SK-N-SH (cell line): Measurements from ENCODE around the gene CDH23.

Source experiments
- CTCF ChIP-seq: fragments of 200-600 bp; sonication (generic); IDR thresholded peaks from 2 replicates; pipeline ENCODE4 v1.6.1; 2017; ENCODE audit warnings: antibody characterized with exemption, mild to moderate bottlenecking, moderate library complexity
- EZH2phosphoT487 ChIP-seq: fragments of 200-600 bp; sonication (generic); IDR thresholded peaks from 2 replicates; pipeline ENCODE4 v1.6.1; 2017; ENCODE audit warnings: low read depth, mixed run types, mild to moderate bottlenecking, antibody characterized with exemption, moderate library complexity, borderline replicate concordance
- NRF1 ChIP-seq: IDR thresholded peaks from 2 replicates; pipeline ENCODE4 v1.6.1; 2012; ENCODE audit warnings: low read depth, mild to moderate bottlenecking, low read length
- POLR2AphosphoS5 ChIP-seq: IDR thresholded peaks from 2 replicates; pipeline ENCODE4 v1.6.1; 2012; ENCODE audit warnings: low read depth, low read length
- REST ChIP-seq: IDR thresholded peaks from 2 replicates; pipeline ENCODE4 v1.6.1; 2012; ENCODE audit warnings: mild to moderate bottlenecking, low read depth, low read length, moderate library complexity
- TAF1 ChIP-seq: IDR thresholded peaks from 2 replicates; pipeline ENCODE4 v1.6.1; 2012; ENCODE audit warnings: low read depth, mild to moderate bottlenecking, low read length, moderate library complexity, borderline replicate concordance
- YY1 ChIP-seq: IDR thresholded peaks from 2 replicates; pipeline ENCODE4 v1.4.0; 2012; ENCODE audit warnings: low read depth, mild to moderate bottlenecking

- TF ChIP-seq TAF1 (no peak), CTCF (no peak), NRF1 (no peak), EZH2phosphoT487 (no peak), YY1 (no peak), POLR2AphosphoS5 (no peak), REST (no peak)
Measured at GRCh38 chr10:71687480-71687879, 290.8 kb downstream of the CDH23 start.
